Stimulated activated CD8-positive, alpha-beta memory T cell treated with anti-CD3 and anti-CD28 coated beads, Interleukin-7, amount 100 ng/mL, for 4 hours (primary cell): ENCODE data around the gene TBC1D32.
"Not testable (repeated sequence)": the region's sequence is repeated elsewhere in the genome, so short reads cannot be mapped to it uniquely, and the experiment has no call there.

ENCODE experiments used
- DNase-seq, 2 donors: peaks; one replicate each; pipeline ENCODE4 v3.0.0-alpha.2; 2020; ENCODE audit warnings: low read depth in 2 of 2

The TBC1D32 gene

GRCh38 chr6:121319603-121320002 is 14.7 kb downstream of the TBC1D32 start:
- no peak for DNase-seq

- no peak for DNase-seq
Observed at GRCh38 chr6:121319112-121319553, 15.1 kb downstream of the TBC1D32 start.

DNA sequence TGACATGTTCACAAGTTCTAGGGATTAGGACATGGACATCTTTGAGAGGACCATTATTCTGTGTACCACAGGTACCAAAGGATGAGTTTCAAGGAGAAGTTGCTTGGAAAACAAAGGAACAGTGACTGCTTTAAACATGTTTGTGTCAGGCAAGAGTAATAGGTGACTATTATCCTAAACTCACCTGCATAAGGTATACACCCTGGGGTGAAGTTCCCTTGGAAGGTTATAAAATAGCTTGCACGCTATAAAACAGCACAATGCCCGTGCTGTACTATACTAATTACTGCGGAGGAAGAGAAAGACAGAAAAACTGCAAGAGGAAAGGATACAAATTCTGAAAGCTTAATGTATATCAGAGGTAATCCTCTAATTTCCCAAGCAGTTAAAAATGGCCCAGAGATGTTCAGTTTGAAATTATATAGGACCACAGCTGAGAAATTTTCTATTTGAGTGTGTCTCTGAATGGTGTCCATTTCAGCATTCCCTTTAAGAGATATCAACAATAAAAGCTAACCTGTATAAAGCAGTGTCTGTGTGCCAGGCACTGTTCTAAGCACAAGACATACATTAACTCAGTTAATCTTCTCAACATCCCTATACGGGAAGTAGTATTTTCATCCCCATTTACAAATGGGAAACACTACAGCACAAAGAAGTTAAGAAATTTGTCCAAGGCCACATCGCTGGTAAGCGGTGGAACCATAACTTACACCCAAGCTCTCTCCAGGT is 19.7 kb downstream of the TBC1D32 start:
- DNase-seq, result no peak

- not testable (repeated sequence) for DNase-seq
Observed at GRCh38 chr6:121311814-121312213, 22.5 kb downstream of the TBC1D32 start.

DNA sequence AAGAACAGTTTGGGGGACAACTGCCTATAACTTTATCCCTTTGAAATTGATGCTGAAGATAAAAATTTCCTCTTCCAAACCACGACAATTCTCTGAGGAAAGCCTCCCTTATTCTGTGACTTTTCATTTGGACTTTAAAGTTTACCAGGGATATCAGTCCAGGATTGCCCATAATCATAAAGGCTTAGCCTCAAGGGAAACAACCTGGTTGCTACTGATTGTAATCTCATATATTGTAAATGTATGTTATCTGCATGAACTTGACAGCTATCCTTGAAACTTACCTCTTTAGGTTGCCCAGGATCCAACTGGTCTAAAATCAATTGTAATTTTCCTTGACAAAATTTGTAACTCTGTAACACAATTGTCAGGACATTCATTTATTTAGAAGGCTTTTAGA is 23.8 kb downstream of the TBC1D32 start:
- no peak for DNase-seq

DNA sequence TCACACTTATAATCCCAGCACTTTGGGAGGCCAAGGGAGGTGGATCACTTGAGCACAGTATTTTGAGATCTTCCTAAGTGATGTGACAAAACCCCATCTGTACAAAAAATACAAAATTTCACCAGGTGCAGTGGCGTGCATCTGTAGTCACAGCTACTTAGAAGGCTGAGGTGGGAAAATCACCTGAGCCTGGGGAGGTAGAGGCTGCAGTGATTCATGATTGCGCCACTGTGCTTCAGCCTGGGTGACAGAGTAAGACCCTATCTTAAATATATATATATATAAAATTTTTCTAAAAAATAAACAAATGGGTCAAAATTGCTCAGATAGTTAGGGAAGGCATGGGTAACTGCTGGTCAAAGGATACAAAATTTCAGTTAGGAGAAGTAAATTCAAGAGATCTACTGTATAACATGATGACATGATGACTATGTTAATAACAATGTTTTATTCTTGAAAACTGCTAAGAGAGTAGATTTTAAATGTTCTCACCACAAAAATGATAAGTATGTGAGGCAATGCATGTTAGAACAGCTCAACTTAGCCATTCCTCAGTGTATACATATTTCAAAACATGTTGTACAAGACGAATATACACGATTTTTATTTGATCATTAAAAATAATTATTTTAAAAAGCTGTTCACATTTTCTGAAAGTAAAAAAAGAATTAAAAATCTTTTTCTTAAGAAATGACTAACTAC is 24.4 kb downstream of the TBC1D32 start:
- no peak for DNase-seq

- no peak for DNase-seq
Observed at GRCh38 chr6:121305957-121306607, 28.2 kb downstream of the TBC1D32 start.

GRCh38 chr6:121302882-121303281 is 31.4 kb downstream of the TBC1D32 start:
- DNase-seq, result no peak

GRCh38 chr6:121301156-121301555 is 33.1 kb downstream of the TBC1D32 start:
- not testable (repeated sequence) for DNase-seq

DNA sequence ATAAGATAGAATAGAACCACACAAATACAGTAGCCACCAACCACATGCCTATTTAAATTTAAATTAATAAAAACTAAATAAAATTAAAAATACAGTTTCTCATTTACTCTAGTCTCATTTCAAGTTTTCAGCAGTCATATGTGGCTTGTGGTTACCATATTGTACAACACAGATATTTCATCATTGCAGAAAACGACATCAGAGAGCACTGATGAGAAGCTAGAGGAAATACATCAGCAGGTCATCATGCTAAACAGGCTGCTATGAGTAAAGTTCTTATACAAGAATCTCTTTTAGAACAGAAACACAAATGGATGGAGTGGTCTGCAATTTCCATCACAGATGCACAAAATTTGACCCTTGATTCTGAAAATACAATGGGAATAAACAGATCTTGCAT is 36.6 kb downstream of the TBC1D32 start:
- DNase-seq, result no peak

DNA sequence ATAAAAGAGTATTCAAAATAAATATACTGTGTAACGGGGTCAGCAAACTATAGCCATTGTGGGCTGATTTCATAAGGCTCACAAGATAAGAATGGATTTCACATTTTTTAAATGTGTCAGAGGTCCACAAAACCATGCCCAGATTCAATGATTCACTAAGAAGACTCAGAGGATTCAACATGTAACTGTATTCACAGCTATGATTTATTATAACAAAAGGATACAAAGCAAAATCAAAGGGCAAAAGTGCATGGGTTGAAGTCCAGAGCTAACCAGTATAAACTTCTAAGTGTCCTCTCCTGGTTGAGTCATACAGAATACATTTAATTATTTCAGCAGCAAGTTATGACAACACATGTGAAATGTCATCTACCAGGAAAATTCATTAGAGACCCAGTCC is 49.2 kb downstream of the TBC1D32 start:
- DNase-seq, result no peak

- no peak for DNase-seq
Observed at GRCh38 chr6:121274666-121275295, 59.5 kb downstream of the TBC1D32 start.

- no peak for DNase-seq
Observed at GRCh38 chr6:121263742-121264141, 70.5 kb downstream of the TBC1D32 start.

DNA sequence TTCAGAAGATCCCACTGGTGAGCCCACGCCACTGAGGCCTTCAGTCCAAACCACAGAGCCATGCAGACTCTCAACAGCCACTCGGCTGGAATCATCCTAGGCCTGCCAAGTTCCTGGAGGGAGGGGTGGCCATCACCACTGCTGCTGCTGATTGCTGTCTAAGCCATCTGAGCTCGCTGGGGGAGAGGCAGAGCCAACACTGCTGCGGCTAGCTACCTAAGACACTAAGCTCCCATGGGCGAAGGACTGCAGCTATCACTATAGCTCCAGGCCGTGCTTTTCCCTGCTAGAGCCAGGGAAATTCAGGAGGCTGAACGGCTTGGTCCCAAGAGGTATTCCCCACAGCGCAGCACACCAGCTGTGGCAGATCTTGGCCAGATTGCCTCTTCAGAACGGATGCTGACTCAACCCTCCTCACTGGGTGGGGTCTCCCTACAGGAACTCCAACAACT is 73.6 kb downstream of the TBC1D32 start:
- DNase-seq, result no peak

DNA sequence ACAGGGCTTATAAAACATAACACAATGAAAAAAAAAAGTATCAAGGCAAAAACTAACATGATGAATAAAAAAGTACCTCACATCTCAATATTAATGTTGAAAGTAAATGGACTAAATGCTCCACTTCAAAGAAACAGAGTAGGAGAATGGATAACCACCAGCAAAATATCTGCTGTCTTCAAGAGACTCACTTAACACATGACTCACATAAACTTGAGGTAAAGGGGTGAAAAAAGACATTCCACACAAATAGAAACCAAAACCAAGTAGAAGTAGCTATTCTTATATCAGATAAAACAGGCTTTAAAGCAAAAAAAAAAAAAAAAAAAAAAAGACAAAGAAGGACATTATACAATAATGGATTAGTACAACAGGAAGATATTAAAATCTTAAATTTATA is 86.9 kb downstream of the TBC1D32 start:
- no peak for DNase-seq

DNA sequence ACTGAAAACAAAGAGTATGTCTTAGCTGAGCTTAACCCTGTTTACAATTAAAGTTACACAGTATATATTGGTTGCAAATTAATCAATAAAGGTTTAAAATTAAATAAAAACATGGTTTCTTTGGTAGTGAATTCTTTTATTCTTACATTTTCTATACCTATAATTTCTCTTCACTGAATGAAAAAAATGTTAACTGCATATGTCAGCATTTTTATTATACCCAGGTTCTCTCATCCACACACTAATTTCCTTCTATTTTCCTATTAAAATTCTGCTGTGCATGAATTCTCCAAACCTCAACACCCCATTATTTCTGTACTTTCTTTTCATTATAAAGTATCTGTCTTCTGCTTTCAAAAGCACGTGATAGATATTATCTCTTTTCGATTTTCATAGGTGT is 91.9 kb downstream of the TBC1D32 start:
- DNase-seq, result no peak

DNA sequence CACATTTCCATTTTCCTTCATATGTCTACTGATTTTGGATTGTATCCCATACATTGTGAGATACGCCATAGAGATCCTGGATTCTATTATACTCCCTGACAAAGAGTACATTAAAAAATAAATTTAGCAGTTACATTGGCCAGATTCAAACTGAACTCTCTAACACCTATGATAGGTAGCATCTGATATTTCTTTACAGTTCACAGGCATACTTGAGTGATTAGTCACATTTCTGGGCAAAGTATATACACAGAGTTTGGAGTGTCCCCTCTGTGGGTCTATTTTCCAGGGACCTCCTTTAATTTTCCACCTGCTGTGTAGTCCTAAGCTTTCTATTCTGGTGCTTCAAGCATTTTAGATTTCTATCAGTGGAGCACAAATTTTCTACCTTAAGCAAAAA is 96.4 kb downstream of the TBC1D32 start:
- DNase-seq, result no peak

- DNase-seq, result no peak
Observed at GRCh38 chr6:121236984-121237383, 97.3 kb downstream of the TBC1D32 start.

DNA sequence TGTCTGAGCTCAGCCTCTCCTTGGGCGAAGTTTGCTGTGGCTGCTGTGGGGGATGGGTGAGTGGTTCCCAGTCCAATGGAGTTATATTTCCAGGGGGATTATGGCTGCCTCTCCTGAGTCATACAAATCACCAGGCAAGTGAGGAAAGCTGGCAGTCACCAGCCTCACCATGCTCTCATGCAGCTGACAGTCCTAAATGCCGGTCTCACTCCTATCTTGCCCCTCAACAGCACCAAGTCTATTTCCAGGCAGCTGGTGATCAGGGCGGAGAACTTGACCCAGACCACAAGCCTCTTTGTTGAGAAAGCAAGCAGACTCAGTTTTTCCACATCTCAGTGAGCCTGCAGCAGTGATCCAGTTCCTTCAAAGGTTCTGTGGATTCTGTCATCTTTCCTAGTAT is 98.9 kb downstream of the TBC1D32 start:
- DNase-seq, result no peak

GRCh38 chr6:121223930-121224329 is 110.3 kb downstream of the TBC1D32 start:
- no peak for DNase-seq

DNA sequence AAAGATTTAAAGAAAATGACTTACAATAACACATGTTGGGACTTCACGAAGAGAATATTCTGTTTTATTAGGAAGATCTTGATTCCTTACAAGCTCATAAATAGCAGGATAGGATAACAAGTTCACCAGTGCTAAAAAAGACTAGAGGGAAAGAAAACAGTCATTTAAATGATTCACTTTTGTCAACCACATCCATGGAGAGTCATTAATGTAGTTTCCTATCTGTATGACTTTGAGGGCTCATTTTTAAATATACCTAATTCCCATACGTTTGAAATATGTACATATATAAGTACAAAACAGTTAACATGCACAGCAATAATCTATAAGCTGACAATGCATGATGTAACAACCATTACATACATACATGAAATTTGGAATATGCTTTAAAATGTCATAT is 111.1 kb downstream of the TBC1D32 start:
- DNase-seq, result no peak

- no peak for DNase-seq
Observed at GRCh38 chr6:121222656-121223055, 111.6 kb downstream of the TBC1D32 start.
